Stimulated activated CD4-positive, alpha-beta T cell treated with anti-CD3 and anti-CD28 coated beads, Interleukin-12 subunit alpha, Interleukin-12 subunit beta, amount 100 ng/mL, for 24 hours (primary cell): ENCODE data around the gene LTB.

Source experiments
- DNase-seq, 2 experiments: peaks; one replicate each; pipeline ENCODE4 v3.0.0-alpha.2; 2020; ENCODE audit warnings: low read depth in 2 of 2

The LTB gene

GRCh38 chr6:31582230-31582643 is at the start of gene LTB:
Gene LTB (minus strand): TSS chr6:31582424. CDS start chr6:31582417, 7 bp downstream.
- no peak for DNase-seq

- DNase-seq, result no peak
Measured at GRCh38 chr6:31631681-31632278, 49.6 kb upstream of the LTB start.

GRCh38 chr6:31631209-31631608 is 49.0 kb upstream of the LTB start:
- no peak for DNase-seq

GRCh38 chr6:31630177-31630934 is 48.1 kb upstream of the LTB start:
- no peak for DNase-seq

- no peak for DNase-seq
Measured at GRCh38 chr6:31629014-31629413, 46.8 kb upstream of the LTB start.

GRCh38 chr6:31627690-31628287 is 45.6 kb upstream of the LTB start:
- DNase-seq, result no peak

GRCh38 chr6:31626952-31627351 is 44.7 kb upstream of the LTB start:
- DNase-seq, result no peak

- DNase-seq, result no peak
Measured at GRCh38 chr6:31624070-31624469, 41.8 kb upstream of the LTB start.

- no peak for DNase-seq
Measured at GRCh38 chr6:31622684-31623091, 40.5 kb upstream of the LTB start.

- no peak for DNase-seq
Measured at GRCh38 chr6:31621991-31622390, 39.8 kb upstream of the LTB start.

GRCh38 chr6:31621320-31621939 is 39.2 kb upstream of the LTB start:
- no peak for DNase-seq

GRCh38 chr6:31620586-31621319 is 38.5 kb upstream of the LTB start, which contains the start of gene PRRC2A:
Gene PRRC2A (plus strand): TSS chr6:31620715. CDS start chr6:31622790, 2,075 bp downstream.
- DNase-seq, result peak in 1 of 2 experiments; percentile 96

GRCh38 chr6:31619805-31620585 is 37.8 kb upstream of the LTB start:
- peak; percentile 92 to 95 for DNase-seq

GRCh38 chr6:31617010-31617409 is 34.8 kb upstream of the LTB start:
- no peak for DNase-seq

GRCh38 chr6:31615748-31616147 is 33.5 kb upstream of the LTB start:
- DNase-seq, result peak in 1 of 2 experiments; percentile 29

GRCh38 chr6:31614684-31615578 is 32.7 kb upstream of the LTB start, which contains the start of gene AIF1:
Gene AIF1 (plus strand): TSS chr6:31615234. CDS start chr6:31615330, 96 bp downstream.
- DNase-seq, result no peak

- DNase-seq, result no peak
Measured at GRCh38 chr6:31614075-31614619, 31.9 kb upstream of the LTB start.

GRCh38 chr6:31610968-31611367 is 28.7 kb upstream of the LTB start:
- DNase-seq, result no peak
